WERI-Rb-1 (cell line): Measurements from ENCODE around the gene GRIN2A.

Experiments
- DNase-seq: peaks from one replicate; pipeline ENCODE4 v3.0.0-alpha.2; 2020
- H3K27ac ChIP-seq: fragments of 250-450 bp; sonication (Bioruptor Pico); 2 replicates; pipeline ENCODE4 v1.5.1; 2020; ENCODE audit warnings: mild to moderate bottlenecking, moderate library complexity
- H3K27me3 ChIP-seq: fragments of 250-450 bp; sonication (Bioruptor Pico); 2 replicates; pipeline ENCODE4 v1.5.1; 2021; ENCODE audit warnings: mild to moderate bottlenecking, low read depth, moderate library complexity; ENCODE audit not compliant: insufficient read depth, severe bottlenecking
- H3K36me3 ChIP-seq: fragments of 250-450 bp; sonication (Bioruptor Pico); 2 replicates; pipeline ENCODE4 v1.5.1; 2020; ENCODE audit warnings: mild to moderate bottlenecking, moderate library complexity
- H3K4me3 ChIP-seq: 2 replicates; pipeline ENCODE4 v1.5.1; 2011; ENCODE audit warnings: low read depth, mild to moderate bottlenecking, control low read depth, low read length
- H3K9me3 ChIP-seq: fragments of 250-450 bp; sonication (Bioruptor Pico); 2 replicates; pipeline ENCODE4 v1.5.1; 2021; ENCODE audit warnings: mild to moderate bottlenecking, moderate library complexity; ENCODE audit not compliant: severe bottlenecking
- TF ChIP-seq, protein P1 (sequence below): IDR thresholded peaks from 2 replicates; pipeline ENCODE4 v1.5.1; 2011; ENCODE audit warnings: low read depth, mild to moderate bottlenecking, control low read depth, inconsistent platforms, low read length

GRIN2A gene

DNA sequence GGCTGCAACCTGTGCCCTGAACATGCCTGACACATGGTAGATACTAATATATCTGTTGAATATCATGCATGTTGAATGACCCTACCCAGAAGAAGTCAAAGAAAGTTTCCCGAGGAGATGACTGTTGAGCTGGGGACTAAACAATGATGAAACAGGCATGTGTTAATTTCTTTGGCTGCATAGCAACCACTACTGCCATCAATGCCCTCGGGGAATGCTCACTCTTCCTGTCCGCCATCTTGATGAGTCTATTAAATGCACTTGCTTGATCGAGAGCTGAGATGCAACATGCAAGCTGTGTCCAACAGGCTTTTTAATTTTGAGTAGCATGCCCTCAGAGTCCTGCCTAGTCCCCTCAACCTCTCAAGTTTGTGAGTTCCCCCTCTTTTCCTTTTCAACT, 31.3 kb downstream of the GRIN2A start:
- no peaks in the 10 kb centered on the region for H3K9me3 ChIP-seq
- DNase-seq: no peak
- H3K4me3 ChIP-seq: no peak overlapping the region
- H3K36me3 ChIP-seq: no peaks in the 10 kb centered on the region
- H3K27me3 ChIP-seq: no peaks in the 10 kb centered on the region
- TF ChIP-seq, protein P1, sequence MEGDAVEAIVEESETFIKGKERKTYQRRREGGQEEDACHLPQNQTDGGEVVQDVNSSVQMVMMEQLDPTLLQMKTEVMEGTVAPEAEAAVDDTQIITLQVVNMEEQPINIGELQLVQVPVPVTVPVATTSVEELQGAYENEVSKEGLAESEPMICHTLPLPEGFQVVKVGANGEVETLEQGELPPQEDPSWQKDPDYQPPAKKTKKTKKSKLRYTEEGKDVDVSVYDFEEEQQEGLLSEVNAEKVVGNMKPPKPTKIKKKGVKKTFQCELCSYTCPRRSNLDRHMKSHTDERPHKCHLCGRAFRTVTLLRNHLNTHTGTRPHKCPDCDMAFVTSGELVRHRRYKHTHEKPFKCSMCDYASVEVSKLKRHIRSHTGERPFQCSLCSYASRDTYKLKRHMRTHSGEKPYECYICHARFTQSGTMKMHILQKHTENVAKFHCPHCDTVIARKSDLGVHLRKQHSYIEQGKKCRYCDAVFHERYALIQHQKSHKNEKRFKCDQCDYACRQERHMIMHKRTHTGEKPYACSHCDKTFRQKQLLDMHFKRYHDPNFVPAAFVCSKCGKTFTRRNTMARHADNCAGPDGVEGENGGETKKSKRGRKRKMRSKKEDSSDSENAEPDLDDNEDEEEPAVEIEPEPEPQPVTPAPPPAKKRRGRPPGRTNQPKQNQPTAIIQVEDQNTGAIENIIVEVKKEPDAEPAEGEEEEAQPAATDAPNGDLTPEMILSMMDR: no peak
- H3K27ac ChIP-seq: no peak overlapping the region

DNA sequence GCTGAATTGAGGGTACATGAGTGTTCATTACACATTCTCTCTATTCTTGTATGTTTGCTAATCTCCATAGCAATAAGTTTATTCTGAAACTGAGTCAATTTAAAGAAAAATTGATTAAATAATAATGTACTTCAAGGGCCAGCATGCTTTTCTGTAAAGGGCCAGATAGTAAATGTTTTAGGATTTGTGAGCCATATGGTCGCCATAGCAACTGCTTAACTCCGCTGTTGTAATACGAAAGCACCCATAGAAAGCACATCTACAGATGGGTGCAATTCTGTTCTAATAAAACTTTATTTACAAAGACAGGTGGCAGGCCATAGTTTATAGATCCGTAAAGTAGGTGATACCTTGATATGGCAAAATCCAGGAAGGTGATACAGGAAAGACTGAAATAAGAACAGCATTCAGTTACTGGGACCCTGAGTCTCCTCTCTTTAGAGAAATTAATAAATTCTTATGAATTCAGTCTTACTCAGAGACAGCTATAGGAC, 36.6 kb downstream of the GRIN2A start:
- Histone ChIP-seq H3K4me3 (no peak overlapping the region), H3K27me3 (no peaks in the 10 kb centered on the region), H3K9me3 (no peaks in the 10 kb centered on the region), H3K36me3 (no peaks in the 10 kb centered on the region), H3K27ac (no peak overlapping the region)
- TF ChIP-seq, protein P1: no peak
- DNase-seq: no peak

DNA sequence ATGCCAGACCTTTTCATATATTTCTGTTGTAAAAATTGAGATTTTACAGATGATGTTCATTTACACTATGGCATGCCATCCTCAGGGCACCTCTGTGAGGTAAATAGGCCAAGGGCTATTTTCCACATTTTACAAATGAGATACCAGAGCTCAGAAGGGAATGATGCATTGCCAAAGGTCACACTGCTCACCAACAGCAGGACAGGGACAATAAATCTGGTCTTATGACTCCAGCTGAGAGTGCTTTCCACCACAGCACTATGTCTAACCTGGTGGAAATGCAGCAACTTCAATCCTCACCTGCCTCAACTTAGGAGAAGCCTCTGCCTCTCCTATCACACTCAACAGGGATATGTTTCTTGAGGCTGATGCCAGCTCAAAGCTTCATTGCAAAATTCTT, 40.6 kb downstream of the GRIN2A start:
- no peak for DNase-seq
- TF ChIP-seq, protein P1: no peak

DNA sequence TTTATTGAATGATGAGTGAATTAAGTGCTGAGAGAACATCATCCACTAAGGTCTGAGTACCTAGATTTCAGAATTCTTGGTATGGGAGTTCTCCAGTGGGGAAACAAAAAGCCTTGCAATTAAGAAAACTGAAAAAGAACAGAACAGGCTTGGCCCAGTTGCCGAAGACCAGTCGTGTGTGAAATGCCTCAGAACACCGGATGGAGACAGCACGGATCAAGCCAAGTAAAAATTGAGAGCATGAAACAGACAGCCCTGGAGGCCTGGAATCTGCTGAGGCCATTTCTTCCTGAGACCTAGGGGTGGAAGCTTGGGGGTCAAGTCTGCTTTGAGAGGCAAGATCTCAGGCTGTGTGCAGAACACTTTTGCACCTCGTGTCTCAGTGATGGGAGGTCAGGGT, 43.3 kb downstream of the GRIN2A start:
- TF ChIP-seq, protein P1: no peak
- Histone ChIP-seq H3K4me3 (no peak overlapping the region), H3K36me3 (no peaks in the 10 kb centered on the region), H3K27me3 (no peaks in the 10 kb centered on the region), H3K9me3 (no peaks in the 10 kb centered on the region), H3K27ac (no peak overlapping the region)
- DNase-seq: no peak

More for the DNA sequence above, 40.6 kb downstream of the GRIN2A start:
- Histone ChIP-seq H3K27ac (no peak overlapping the region), H3K4me3 (no peak overlapping the region), H3K27me3 (no peaks in the 10 kb centered on the region), H3K9me3 (no peaks in the 10 kb centered on the region), H3K36me3 (no peaks in the 10 kb centered on the region)

DNA sequence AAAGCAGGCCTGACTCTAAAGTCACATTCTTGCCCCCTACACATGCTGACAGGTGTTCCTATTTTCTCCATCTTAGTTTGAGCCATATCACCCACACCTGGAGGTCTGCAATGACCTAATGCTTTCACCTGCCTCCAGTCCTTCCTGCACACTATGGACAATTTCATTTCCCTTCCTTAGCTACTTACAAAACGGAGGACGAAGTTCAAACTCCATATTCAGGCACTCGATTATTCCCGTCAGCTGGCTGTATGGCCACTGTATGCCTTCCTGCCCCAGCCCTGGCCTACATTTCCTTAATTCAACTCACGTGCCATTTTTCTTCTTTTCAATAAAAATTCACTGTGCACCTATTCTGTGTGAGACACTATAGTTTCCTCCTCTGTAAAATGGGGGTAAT, 44.9 kb downstream of the GRIN2A start:
- Histone ChIP-seq H3K27ac (no peak overlapping the region), H3K36me3 (no peaks in the 10 kb centered on the region), H3K4me3 (no peak overlapping the region), H3K9me3 (no peaks in the 10 kb centered on the region), H3K27me3 (no peaks in the 10 kb centered on the region)
- DNase-seq: no peak
- TF ChIP-seq, protein P1: no peak

DNA sequence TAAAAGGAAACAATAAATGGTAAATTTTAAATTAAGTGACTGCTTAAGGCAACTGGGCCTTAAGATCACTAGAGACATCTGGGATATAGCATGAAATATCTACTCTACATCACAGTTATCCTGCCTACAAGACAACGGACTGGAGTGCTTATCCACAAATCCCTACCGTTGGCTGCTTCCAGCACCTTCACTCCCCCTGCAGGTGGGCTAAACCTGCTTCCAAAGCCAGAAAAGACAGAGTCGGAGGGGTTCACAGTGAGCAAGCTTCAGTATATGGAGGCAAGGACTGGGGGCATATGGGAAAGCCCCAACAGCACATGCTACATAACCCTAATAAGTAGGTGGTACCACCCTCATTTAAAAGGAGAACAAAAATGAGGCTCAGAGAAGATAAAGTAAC, 45.3 kb downstream of the GRIN2A start:
- H3K4me3 ChIP-seq: no peak overlapping the region
- peak; percentile 34 for DNase-seq
- no peaks in the 10 kb centered on the region for H3K9me3 ChIP-seq
- TF ChIP-seq, protein P1: peak; percentile 33; the same call in 1 of the 2 replicates
- no peak overlapping the region for H3K27ac ChIP-seq
- no peaks in the 10 kb centered on the region for H3K27me3 ChIP-seq
- no peaks in the 10 kb centered on the region for H3K36me3 ChIP-seq
